HG03558 (cell line): ENCODE data around the gene CCM2L.

Source experiments
- ATAC-seq: cut with Tn5 transposase; IDR thresholded peaks from one replicate; pipeline ENCODE4 v1.9.1; 2021; ENCODE audit warnings: moderate number of reproducible peaks; ENCODE audit not compliant: unreplicated experiment; ENCODE audit errors: extremely low read depth

The CCM2L gene

DNA sequence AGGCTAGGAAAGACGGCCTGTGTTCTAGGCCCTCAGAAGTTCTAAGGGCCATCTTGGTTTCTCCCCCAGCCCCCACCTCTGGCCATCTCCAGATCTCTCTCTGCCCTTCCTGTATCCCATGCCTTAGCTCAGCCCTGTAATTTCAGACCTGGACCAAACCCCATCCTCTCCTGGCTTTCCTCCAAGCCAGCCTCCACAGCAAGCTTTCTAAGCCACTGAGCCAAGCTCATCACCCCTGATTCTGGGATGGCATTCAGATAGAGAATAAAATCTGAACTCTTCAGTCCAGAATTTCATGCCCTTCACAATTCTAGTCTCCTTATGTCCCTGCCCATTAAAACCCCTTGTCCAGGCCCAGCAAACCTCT lies 18.9 kb upstream of the CCM2L start:
- ATAC-seq, result no peak

DNA sequence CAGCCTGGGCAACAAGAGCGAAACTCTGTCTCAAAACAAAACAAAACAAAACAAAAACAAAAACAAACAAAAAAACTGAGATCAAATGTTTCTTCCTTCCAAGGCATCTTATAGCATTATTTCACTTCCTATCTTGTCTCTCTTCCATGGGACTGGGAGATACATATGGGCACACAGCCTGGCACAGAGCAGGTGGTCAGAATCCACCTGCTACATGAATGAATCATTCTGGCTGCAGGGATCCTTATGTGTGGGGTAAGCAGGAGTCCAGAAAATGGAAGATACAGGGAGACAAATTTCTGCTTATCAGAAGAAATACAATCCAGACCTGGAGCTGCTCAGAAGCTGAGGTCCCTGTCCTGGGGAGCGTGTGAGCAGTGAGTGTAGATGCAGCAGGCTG lies 18.2 kb upstream of the CCM2L start:
- ATAC-seq, result no peak

DNA sequence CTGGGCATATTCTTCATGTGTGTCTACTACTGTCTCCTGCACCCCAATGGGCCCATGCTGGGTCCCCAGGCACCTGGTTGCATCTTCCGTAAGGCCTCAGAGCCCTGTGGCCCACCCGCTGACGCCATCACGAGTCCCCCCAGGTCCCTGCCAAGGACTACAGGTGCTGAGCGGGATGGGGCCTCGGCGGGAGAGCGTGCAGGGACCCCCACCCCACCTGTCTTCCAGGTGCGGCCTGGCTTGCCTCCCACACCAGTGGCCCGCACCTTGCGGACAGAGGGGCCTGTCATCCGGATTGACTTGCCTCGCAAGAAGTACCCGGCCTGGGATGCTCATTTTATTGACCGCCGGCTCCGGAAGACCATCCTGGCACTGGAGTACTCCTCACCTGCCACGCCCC lies 13.2 kb upstream of the CCM2L start:
- no peak for ATAC-seq

DNA sequence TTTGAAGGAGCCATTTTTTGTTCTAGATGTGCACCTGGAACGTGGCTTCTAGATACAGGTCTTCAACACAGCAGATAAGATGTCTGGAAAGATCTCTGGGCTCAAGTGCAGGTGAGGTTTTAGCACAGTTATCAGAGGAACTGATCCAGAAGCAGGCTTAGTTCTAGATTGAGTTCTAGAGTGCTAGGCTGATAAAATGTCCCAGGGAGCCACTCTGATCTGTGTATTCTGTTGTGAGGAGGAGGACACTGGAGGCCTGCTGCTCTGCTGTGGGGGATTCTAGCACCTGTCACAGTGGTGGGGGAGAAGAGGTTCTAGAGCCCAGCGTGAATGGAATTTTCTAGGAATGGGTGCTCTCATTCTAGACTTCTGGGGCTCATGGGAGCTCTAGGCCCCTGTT lies 12.0 kb upstream of the CCM2L start:
- no peak for ATAC-seq

DNA sequence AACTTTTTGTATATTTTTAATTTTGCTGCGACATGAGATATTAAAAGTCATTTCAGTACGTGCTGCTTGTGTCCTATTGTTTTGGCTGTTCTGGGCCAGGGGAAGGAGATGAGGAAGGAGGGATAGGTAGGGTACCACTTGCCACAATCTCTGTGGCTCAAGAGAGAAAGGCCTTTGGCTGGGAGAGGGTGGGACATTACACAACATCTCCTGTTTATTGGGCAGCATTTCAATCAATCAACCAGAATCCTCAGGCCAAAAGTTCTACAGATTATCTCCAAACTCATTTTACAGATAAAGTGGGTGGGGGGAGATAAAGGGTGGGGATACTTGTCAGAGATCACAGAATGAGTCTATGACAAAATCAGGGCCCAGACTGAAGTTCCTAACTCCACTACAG lies 6.9 kb upstream of the CCM2L start:
- ATAC-seq, result no peak

DNA sequence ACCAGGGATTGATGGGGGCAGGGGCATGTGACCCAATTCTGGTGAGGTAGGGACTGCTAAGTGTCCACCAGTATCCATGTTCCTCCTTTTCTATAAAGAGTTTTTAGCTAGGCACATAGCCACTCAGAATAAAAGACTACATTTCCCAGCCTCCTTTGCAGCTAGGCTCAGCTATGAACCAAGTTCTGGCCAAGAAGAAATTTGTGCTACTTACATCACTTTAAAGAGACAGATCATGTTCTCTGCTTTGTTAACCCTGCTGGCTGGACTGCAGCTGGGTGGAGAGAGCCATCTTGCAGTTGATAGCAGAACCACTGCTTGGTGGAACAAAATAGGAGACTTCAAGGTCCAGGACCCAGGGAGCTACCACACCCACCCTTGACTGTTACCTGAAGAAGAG lies 5.3 kb upstream of the CCM2L start:
- ATAC-seq, result no peak

DNA sequence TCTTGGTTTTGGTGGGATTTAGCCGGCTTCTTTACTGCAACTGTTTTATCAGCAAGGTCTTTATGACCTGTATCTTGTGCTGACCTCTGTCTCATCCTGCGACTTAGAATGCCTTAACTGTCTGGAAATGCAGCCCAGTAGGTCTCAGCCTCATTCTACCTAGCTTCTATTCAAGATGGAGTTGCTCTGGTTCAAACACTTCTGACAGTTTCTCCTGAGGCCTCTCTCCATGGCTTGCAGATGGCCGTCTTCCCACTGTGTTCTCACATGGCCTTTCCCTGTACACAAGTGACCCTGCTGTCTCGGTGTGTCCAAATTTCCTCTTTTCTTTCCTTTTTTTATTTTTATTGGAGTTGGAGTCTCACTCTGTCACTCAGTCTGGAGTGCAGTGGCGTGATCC lies 4.2 kb upstream of the CCM2L start:
- ATAC-seq, result no peak

DNA sequence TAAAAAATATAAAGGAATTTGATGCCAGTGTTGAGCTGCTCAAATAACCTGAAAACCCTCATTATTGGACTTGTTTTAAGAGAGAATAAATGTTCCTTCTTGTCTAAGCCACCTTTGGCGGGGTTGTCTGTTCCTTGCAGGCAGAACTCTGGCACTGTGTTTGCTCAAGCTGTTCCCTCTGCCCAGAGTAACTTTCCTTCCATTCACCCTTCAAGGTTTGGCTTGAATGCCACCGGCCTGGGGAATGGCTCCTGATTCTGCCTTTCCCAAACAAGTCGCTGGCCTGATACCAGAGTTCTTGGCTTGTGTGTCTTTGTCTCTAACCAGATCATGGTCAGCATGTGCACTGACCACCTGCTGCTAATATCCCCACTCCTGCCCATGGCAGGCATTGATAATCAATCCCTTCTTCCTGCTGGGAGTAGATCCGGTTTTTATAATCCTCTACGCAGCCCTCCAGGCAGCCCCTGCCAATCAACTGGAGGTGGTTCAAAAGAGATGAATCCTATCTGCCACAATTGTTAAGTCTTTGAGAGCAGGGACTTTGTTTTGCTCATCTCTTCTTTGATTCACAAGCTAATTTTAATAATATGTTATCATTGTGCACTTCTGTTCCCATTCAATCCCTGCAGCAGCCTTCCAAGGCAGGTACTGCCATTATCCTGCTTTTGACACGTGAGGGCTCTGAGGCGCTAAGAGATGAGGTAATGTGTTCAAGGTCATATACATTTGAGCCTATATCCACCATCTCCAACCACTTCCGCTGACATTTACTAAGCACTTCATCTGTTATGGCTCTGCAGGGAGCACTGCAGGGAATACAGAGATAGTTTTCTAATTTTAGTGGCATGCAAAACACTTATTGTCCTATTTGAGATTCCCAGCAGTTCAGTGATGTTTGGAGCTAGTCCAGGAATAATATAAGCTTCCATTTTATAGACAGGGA lies 3.1 kb upstream of the CCM2L start:
- ATAC-seq, result no peak

DNA sequence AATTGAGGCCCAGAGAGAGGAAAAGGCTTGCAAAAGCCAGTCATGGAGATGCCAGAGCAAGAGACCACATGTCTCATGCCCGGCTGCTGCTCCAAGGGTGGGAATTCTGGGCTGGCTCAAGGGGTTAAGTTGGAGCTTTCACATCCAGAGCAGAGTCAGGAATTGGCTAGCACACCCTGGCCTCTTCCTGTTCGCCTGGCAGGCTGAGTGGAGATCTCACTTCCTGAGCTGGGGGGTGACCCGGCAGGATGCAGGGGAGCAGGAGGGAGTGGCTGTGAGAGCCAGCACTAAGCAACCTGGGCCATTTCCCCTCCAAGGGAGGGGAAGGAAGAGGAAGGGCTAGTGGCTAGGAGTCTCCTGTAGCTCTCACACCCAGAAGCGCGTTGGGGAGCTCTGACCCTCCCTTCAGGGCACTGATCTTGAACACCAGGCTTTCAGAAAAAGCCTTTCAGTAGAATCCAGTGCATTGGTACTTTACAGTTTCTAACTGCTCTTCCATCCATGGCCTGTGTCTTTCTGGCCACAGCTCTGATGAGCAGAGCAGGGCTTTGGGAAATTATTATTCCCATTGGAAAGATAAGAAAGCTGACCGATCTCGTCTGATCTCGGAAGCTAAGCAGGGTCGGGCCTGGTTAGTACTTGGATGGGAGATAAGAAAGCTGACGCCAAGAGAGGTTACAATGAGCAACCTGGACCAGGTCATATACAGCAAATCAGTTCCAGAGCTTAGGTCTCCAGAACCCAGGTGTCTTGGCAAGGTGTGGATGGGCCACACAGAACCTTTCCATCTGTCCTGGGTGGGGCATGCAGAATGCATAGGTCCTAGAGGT lies 2.2 kb upstream of the CCM2L start:
- ATAC-seq, result no peak

DNA sequence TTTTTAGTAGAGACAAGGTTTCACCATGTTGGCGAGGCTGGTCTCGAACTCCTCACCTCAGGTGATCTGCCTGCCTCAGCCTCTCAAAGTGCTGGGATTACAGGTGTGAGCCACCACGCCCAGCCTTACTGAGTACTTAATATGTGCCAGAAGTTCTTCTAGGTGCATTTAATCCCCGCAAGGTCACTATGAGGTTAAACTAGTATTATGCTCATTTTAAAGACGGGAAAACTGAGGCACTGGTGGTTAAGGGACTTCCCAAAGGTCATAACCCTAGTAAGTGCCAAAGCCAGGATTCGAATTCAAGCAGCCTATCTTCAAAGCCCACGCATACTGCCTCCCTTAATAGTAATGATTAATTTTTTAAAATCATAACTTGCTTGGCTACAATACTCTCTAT lies 674 bp upstream of the CCM2L start:
- no peak for ATAC-seq

DNA sequence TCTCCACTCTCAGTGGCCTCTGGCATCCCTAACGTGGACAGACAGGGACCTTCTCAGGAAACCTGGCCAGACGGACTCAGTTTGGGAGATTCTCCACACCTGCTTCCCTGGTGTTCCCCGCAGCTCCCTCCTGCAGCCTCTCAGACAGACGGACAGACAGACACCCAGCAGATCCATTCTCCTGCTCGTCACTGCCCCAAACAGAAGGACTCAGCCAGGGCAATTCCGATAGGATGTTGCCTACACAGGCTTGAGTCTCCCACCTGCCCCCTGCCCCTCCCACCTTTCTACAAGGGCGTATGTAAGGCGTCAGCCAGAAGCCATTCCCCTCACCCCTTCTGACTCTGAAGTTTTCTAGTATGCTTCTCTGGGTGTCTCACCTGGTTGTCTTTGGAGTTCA lies 428 bp downstream of the CCM2L start:
- ATAC-seq, result no peak

DNA sequence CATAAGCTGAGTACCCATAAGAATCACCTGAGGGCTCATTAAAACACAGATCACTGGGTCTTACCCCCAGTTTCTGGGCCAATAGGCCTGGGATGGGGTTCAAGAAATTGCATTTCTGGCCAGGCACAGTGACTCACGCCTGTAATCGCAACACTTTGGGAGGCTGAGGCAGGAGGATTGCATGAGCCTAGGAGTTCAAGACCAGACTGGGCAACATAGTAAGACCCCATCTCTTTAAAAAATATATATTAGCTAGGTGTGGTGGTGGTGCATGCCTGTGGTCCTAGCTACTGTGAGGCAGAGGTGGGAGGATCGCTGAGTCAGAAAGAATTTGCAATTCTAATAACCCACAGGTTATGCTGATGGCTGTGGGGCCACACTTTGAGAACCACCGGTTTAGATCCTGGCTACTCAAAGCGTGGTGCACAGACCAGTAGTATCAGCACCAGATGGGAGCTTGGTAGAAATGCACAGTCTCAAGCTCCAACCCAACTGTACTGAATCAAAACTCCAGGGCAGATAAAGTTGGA lies 2.0 kb downstream of the CCM2L start:
- no peak for ATAC-seq

DNA sequence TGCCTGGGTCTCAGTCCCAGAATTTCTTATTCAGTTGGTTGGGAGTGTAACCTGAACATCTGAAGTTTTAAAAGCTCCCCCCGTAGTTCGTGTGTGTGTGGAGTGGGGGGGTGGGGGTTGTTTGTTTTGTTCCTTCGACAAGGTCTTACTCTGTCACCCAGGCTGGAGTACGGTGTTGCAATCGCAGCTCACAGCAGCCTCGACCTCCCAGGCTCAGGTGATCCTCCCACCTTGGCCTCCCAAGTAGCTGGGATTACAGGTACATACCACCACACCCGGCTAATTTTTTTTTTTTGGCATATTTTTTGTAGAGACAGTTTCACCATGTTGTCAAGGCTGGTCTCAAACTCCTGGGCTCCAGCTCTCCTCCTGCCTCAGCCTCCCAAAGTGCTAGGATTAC lies 3.1 kb downstream of the CCM2L start:
- no peak for ATAC-seq

DNA sequence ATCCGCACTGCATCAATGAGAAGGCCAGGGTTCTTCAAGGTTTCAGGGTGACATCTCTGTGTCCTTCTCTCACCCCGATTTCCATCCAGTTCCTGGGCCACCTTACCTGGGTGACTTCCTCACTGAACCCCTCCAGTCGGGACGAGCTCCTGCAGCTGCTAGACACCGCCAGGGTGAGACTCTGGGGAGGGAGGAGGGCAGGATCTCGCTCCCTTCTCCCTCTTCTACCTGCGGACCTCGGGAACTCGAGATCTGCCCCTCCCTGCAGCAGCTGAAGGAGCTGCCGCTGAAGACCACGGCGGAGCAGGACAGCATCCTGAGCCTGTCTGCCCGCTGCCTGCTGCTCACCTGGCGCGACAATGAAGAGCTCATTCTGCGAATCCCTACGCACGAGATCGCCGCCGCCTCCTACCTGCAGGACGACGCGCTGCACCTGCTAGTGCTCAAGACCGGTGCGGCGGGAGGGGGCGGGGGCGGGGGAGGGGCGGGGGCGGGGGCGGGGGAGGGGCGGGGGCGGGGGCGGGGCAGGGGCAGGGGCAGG lies 7.5 kb downstream of the CCM2L start:
- ATAC-seq, result no peak

DNA sequence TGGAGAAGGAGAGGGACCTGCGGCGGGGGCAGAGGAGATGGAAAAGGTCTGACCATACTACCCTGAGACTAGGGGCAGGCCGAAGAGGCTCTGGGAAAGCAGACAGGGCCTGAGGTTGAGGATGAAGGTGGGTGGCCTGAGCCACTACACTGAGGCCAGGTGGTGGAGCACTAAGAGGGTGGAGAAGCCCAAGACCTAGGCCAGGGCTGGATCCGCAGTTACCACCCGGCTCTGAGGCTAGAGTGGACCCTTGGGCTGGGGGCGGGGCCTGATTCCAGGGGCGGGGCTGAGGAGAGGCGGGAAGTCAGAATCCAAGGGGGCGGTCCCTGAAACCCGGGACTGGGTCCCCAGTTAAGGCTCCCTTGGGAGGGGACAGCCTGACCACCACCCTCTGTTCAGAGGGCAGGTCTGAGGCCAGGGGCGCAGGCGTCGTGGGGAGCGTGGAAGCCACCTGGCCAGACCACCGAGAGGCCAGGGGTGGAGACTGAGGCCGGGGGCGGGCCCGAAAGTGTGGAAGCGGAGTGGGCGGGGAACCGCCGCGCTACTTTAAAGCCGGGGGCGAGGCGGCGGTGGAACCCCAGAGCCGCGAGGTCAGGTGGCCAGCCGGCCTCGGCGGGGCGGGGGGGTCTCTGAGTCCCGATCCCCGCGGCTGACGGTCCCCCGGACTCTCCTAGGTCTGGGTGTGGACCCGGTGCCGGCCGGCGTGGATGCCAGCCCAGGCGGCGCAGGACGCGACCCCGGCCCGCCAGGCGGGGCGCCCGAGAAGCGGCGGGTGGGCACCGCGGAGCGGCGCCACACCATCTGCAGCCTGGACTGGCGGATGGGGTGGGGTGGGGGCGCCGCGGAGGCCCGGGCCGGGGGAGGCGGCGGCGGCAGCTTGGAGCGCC lies 8.3 kb downstream of the CCM2L start:
- ATAC-seq, result no peak

DNA sequence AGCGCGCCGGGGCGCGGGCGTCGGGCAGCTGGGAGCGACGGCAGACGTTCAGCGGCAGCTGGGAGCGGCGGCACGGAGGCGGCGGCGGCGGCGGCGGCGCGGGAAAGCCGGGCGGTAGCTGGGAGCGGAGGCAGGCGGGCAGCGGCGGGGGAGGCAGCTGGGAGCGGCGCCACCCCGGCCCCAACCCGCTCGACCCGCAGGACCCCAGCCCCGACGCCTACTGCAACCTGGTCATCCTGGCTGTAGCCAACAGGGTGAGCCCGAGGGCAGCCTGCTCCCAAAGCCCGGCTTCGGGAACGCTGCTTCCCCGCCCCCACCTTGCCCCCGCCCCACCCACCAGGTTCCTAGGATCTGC lies 8.9 kb downstream of the CCM2L start:
- ATAC-seq, result no peak

DNA sequence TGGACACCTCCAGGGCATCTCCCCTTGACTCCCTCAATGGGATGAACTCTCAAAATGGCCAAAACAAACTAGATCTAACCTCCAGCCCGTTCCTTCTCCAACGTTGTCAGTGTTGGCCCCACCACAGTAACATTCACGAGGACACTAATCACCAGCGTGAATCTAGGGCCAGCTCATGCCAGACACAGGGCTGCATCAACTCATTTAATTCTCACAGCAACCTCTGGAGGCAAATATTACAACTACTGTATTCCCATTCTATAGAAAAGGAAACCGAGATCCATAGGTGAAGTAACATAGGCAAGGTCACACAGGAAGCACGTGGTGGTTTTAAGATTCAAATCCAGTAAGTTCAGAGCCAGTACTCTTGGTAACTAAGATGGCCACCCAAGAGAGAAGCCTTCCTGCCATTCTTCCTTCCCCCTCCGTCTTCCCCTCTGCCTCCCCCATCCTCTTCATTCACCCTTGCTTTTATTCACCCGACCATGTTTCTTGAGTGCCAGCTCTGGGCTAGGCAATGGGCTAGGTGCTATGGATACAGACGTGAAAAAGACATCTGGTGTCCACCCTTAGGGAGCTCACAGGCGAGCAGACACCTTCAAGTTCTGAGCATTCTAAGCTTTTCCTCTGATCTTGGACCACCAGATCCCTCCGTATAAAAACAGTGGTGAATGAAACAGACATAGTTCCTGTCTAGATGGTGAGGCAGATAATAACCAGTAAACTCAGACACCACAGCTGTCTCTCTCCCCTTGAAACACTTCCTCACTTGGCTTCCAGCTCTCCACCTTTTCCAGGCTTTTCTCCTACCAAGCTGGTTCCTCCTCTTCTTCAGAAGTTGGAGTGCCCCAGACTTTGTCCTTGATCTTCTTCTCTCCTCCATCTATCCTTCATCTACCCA lies 9.6 kb downstream of the CCM2L start:
- ATAC-seq, result no peak

DNA sequence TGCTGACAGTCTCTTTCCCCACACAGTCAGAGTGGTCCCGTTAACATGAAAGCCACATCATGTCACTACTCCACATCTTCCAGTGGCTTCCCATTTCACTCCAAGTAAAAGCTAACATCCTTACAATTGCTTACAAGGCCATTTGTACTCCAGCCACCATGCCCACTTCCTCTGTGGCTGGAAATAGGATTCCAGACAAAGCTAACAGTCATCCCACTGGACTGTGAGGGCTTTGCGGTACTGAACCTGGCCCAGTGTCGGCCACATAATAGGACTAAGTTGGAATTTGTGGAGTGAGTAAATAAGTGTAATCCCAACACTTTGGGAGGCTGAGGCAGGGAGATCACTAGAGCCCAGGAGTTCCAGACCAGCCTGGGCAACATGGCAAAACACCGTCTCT lies 10.9 kb downstream of the CCM2L start:
- no peak for ATAC-seq

DNA sequence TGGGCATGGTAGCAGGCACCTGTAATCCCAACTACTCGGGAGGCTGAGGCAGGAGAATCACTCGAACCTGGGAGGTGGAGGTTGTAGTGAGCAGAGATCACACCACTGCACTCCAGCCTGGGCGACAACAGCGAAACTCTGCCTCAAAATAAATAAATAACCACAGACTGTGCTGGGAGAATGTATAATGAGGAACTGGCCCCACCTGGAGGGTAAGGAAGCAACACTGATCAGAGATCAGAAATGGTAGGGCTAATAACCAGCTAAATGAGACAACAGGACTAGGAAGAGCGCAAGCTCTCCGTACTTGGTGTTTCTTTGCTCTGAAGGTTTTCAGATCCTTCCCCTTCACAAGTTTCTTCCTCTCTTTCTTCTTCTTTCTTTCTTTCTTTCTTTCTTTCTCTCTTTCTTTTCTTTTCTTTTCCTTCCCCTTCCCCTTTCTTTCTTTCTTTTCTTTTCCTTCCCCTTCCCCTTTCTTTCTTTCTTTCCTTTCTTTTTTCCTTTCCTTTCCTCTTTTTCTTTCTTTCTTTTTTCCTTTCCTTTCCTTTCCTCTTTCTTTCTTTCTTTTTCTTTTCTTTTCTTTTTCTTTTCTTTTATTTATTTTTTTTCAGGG lies 14.6 kb downstream of the CCM2L start:
- no peak for ATAC-seq
